DND-41 (cell line): ENCODE measurements around the gene ALKBH5.
A peak's percentile ranks its signal among the peaks of the same experiment; 100 is the strongest.

Experiments used
- ATAC-seq: fragments of 200-7000 bp; cut with Tn5 transposase; 3 replicates; pipeline ENCODE4 v1.9.1; 2021; ENCODE audit warnings: low read depth; ENCODE audit not compliant: insufficient read depth
- DNase-seq: peaks from one replicate; pipeline ENCODE4 v3.0.0-alpha.2; 2020
- H2AFZ ChIP-seq: 2 replicates; pipeline ENCODE4 v1.6.0; 2012; ENCODE audit warnings: low read depth, low read length
- H3K27ac ChIP-seq: 2 replicates; pipeline ENCODE4 v1.5.1; 2012; ENCODE audit warnings: low read length, inconsistent platforms
- H3K27me3 ChIP-seq: fragments of 200-600 bp; sonication (generic); 2 replicates; pipeline ENCODE4 v1.6.0; 2012; ENCODE audit warnings: low read length, mild to moderate bottlenecking, inconsistent platforms; ENCODE audit not compliant: insufficient read depth, poor library complexity
- H3K36me3 ChIP-seq: 2 replicates; pipeline ENCODE4 v1.5.1; 2012; ENCODE audit warnings: low read length, inconsistent platforms; ENCODE audit not compliant: insufficient read depth
- H3K4me1 ChIP-seq: 2 replicates; pipeline ENCODE4 v1.5.1; 2012; ENCODE audit warnings: mild to moderate bottlenecking, low read length; ENCODE audit not compliant: insufficient read depth
- H3K4me2 ChIP-seq: 2 replicates; pipeline ENCODE4 v1.6.0; 2012; ENCODE audit warnings: mild to moderate bottlenecking, moderate library complexity, low read length, inconsistent platforms; ENCODE audit not compliant: insufficient read depth
- H3K4me3 ChIP-seq, 2 experiments: fragments of 200-600 bp in 1 of 2; shearing (Covaris generic) in 1 of 2; 2 replicates each; pipeline ENCODE4 v1.5.1; 2012 to 2016; ENCODE audit warnings: inconsistent platforms in 2 of 2, low read length in 2 of 2, mild to moderate bottlenecking in 2 of 2, low read depth in 1 of 2, moderate library complexity in 1 of 2
- H3K79me2 ChIP-seq: 2 replicates; pipeline ENCODE4 v1.6.0; 2012; ENCODE audit warnings: low read length, inconsistent platforms; ENCODE audit not compliant: insufficient read depth
- H3K9ac ChIP-seq: 2 replicates; pipeline ENCODE4 v1.6.0; 2012; ENCODE audit warnings: low read depth, mild to moderate bottlenecking, inconsistent platforms, low read length, moderate library complexity
- H3K9me3 ChIP-seq: 2 replicates; pipeline ENCODE4 v1.5.1; 2012; ENCODE audit warnings: low read length, moderate library complexity, mild to moderate bottlenecking, inconsistent platforms; ENCODE audit not compliant: insufficient read depth, severe bottlenecking
- H4K20me1 ChIP-seq: 2 replicates; pipeline ENCODE4 v1.6.0; 2012; ENCODE audit warnings: low read length; ENCODE audit not compliant: insufficient read depth
- EZH2 ChIP-seq: IDR thresholded peaks from 3 replicates; pipeline ENCODE4 v1.6.1; 2012; ENCODE audit warnings: borderline replicate concordance, low read depth, mild to moderate bottlenecking, moderate library complexity, low read length, inconsistent platforms; ENCODE audit not compliant: severe bottlenecking
- TF ChIP-seq, protein P1 (sequence below): IDR thresholded peaks from 2 replicates; pipeline ENCODE4 v1.5.1; 2012; ENCODE audit warnings: borderline replicate concordance, low read length, moderate library complexity, mild to moderate bottlenecking; ENCODE audit not compliant: poor library complexity, severe bottlenecking; ENCODE audit errors: extremely low read depth

ALKBH5 gene

DNA sequence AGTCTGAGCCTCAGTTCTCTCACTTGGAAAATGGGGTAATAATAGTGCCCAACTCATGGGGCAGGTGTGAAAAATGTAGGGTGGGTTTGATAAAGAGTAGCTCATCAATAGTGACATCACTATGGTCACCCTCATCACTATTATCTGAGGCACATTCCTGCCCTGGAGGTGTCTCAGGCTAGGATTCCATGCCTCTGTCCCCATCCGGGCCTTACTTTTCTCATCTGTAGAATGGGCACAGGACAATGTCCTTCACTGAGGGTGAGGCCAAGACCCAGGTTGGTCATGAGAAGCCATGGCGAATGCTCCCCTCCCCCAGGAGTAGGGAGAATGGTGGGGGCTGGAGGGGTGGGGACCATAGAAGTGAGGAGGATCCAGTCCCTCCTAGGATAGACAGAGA lies 44.5 kb upstream of the ALKBH5 start:
- Histone ChIP-seq H3K4me3 (no peak overlapping the region), H3K9ac (no peak overlapping the region), H3K4me1 (no peaks in the 10 kb centered on the region), H3K4me2 (no peak overlapping the region), H3K79me2 (no peaks in the 10 kb centered on the region), H3K9me3 (no peaks in the 10 kb centered on the region), H2AFZ (no peak overlapping the region), H3K36me3 (no peaks in the 10 kb centered on the region), H3K27me3 (no peaks in the 10 kb centered on the region), H4K20me1 (0 out of 2 replicates have a peak, but pooled peaks cover 4% of the 10 kb centered on the region), H3K27ac (no peak overlapping the region)
- no peak for DNase-seq
- TF ChIP-seq EZH2 = no peak
- TF ChIP-seq, protein P1, sequence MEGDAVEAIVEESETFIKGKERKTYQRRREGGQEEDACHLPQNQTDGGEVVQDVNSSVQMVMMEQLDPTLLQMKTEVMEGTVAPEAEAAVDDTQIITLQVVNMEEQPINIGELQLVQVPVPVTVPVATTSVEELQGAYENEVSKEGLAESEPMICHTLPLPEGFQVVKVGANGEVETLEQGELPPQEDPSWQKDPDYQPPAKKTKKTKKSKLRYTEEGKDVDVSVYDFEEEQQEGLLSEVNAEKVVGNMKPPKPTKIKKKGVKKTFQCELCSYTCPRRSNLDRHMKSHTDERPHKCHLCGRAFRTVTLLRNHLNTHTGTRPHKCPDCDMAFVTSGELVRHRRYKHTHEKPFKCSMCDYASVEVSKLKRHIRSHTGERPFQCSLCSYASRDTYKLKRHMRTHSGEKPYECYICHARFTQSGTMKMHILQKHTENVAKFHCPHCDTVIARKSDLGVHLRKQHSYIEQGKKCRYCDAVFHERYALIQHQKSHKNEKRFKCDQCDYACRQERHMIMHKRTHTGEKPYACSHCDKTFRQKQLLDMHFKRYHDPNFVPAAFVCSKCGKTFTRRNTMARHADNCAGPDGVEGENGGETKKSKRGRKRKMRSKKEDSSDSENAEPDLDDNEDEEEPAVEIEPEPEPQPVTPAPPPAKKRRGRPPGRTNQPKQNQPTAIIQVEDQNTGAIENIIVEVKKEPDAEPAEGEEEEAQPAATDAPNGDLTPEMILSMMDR = no peak
- ATAC-seq = no peak

- Histone ChIP-seq H2AFZ (no peak overlapping the region), H3K27me3 (no peaks in the 10 kb centered on the region), H3K4me1 (no peaks in the 10 kb centered on the region), H3K9me3 (no peaks in the 10 kb centered on the region), H3K79me2 (no peaks in the 10 kb centered on the region), H3K4me3 (no peak overlapping the region), H3K27ac (no peak overlapping the region), H3K36me3 (no peaks in the 10 kb centered on the region), H3K4me2 (no peak overlapping the region), H3K9ac (no peak overlapping the region), H4K20me1 (0 out of 2 replicates have a peak, but pooled peaks cover 4% of the 10 kb centered on the region)
- no peak for TF ChIP-seq EZH2
- TF ChIP-seq, protein P1 = no peak
- DNase-seq (no peak), ATAC-seq (no peak)
Observed at GRCh38 chr17:18139498-18139897, 44.1 kb upstream of the ALKBH5 start.

DNA sequence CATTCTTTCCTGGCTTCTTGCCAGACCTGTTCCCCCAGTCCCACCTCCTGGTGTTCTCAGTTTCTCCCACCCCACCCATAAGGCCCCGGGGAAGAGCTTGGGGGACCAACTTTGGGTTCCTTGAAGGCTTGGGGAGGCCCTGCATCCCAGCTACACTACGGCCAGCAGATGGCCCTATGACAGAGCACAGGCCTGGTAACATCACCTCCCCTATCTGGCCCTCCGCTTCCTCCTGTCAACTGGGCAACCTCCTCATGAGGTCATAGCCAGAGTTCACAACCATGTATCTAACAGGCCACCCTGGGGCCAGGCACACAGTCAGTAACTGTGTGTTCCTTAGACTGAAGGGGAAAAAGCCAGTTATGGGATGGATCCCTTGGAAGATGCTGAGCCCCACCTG lies 43.7 kb upstream of the ALKBH5 start:
- no peaks in the 10 kb centered on the region for H3K4me1 ChIP-seq
- TF ChIP-seq EZH2 = no peak
- TF ChIP-seq, protein P1 = peak; percentile 25
- H3K4me2 ChIP-seq = no peak overlapping the region
- H3K9ac ChIP-seq = no peak overlapping the region
- H3K79me2 ChIP-seq = no peaks in the 10 kb centered on the region
- no peaks in the 10 kb centered on the region for H3K27me3 ChIP-seq
- ATAC-seq (no peak), DNase-seq (no peak)
- 0 out of 2 replicates have a peak, but pooled peaks cover 4% of the 10 kb centered on the region for H4K20me1 ChIP-seq
- no peaks in the 10 kb centered on the region for H3K9me3 ChIP-seq
- H3K27ac ChIP-seq = no peak overlapping the region
- no peak overlapping the region for H3K4me3 ChIP-seq
- H3K36me3 ChIP-seq = no peaks in the 10 kb centered on the region
- H2AFZ ChIP-seq = no peak overlapping the region

DNA sequence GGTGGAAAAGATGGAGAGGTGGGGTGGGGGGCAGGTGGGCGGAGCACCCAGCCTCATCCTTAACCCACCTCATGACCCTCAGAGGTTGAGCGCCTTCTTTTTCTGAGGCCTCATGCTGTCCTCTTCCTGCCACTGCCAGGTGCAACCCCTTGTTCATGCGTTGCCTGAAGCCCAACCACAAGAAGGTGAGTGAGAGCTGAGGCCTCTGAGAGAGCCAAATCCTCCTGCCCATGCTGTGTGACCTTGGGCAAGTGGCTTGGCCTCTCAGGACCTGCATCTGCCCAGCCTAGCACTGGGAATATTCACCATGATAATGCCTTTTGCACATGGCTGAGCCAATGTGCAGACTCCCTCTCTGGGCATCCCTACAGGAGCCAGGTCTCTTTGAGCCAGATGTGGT lies 43.0 kb upstream of the ALKBH5 start:
- Histone ChIP-seq H2AFZ (no peak overlapping the region), H3K27me3 (no peaks in the 10 kb centered on the region), H4K20me1 (0 out of 2 replicates have a peak, but pooled peaks cover 4% of the 10 kb centered on the region), H3K4me3 (no peak overlapping the region), H3K9ac (no peak overlapping the region), H3K9me3 (no peaks in the 10 kb centered on the region), H3K4me2 (no peak overlapping the region), H3K4me1 (no peaks in the 10 kb centered on the region), H3K79me2 (no peaks in the 10 kb centered on the region), H3K27ac (no peak overlapping the region), H3K36me3 (no peaks in the 10 kb centered on the region)
- TF ChIP-seq EZH2 = no peak
- TF ChIP-seq, protein P1 = no peak
- 0 out of 3 replicates have a peak, but pooled peaks have one; percentile 13 for ATAC-seq
- DNase-seq = no peak
